ENCODE results near the gene ATP2C2. TPM values are rescaled to one million over a fixed set of nuclear protein-coding genes. Genes with fewer than 3 reads are reported as not detected.
"Not testable (repeated sequence)": the region's sequence is repeated elsewhere in the genome, so short reads cannot be mapped to it uniquely, and the experiment has no call there.

The ATP2C2 gene
- total and polyA plus RNA-seq, 2 experiments from 2014 or later: 2.1 TPM

DNA sequence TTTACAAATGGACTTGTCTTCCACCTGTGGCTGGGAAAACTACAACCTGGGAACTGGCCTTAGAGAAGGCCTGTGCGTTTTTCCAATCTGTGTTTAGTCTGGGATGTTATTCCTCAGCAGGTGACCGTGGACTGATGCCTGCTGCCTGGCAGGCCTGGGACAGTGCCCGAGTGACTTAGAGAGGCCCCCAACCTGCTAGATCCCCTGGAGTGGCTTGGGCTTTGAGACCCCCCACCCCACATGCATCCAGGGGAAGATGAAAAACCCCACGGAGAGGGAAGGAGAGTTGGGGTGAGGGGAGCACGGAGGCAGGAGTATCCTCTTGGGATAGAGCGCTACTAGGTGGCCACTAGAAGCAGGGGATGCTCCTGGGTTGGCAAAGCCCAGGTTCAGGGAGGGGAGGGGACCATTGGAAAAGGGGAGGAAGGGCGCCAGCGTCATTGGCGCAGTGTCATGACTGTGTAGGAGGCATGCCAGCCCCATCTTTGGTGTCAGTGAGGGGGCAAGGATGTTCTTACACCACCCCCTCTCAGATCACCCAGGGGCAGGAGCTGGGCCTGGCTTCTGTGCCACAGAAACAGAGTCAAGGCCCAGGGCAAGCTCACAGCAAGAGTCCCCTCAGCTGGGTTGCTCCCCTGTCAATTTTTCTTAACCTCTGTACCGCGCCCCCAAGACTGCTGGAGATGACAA, 82.0 kb downstream of the ATP2C2 start (continued):
- TF ChIP-seq, protein P1, sequence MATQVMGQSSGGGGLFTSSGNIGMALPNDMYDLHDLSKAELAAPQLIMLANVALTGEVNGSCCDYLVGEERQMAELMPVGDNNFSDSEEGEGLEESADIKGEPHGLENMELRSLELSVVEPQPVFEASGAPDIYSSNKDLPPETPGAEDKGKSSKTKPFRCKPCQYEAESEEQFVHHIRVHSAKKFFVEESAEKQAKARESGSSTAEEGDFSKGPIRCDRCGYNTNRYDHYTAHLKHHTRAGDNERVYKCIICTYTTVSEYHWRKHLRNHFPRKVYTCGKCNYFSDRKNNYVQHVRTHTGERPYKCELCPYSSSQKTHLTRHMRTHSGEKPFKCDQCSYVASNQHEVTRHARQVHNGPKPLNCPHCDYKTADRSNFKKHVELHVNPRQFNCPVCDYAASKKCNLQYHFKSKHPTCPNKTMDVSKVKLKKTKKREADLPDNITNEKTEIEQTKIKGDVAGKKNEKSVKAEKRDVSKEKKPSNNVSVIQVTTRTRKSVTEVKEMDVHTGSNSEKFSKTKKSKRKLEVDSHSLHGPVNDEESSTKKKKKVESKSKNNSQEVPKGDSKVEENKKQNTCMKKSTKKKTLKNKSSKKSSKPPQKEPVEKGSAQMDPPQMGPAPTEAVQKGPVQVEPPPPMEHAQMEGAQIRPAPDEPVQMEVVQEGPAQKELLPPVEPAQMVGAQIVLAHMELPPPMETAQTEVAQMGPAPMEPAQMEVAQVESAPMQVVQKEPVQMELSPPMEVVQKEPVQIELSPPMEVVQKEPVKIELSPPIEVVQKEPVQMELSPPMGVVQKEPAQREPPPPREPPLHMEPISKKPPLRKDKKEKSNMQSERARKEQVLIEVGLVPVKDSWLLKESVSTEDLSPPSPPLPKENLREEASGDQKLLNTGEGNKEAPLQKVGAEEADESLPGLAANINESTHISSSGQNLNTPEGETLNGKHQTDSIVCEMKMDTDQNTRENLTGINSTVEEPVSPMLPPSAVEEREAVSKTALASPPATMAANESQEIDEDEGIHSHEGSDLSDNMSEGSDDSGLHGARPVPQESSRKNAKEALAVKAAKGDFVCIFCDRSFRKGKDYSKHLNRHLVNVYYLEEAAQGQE (IDR thresholded peaks at IDR 0.05; ENCODE audit: unreplicated experiment): no peak

DNA sequence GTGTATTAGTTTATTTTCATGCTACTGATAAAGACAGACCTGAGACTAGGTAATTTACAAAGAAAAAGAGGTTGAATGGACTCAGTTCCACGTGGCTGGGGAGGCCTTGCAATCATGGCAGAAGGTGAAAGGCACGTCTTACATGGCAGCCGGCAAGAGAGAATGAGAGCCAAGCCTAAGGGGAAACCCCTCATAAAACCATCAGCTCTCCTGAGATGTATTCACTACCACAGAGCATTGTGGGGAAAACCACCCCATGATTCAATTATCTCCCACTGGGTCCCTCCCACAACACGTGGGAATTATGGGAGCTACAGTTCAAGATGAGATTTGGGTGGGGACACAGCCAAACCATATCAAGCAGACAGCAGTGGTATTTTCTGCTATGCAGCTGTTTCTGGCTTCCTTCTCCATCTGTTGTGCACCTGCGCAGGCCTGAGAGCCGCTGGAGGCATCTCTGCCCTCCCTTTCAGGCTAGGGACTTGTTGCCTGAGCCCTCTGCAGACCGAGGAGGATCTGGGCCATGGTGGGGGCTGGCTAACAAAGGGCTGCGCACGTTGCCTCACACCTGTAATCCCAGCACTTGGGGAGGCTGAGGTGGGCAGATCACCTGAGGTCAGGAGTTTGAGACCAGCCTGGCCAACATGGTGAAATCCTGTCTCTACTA, 82.8 kb downstream of the ATP2C2 start:
- not testable (repeated sequence) for H3K27ac ChIP-seq (ENCODE audit: low read depth); ATAC-seq; DNase-seq (ENCODE audit: low spot score); H3K27me3 ChIP-seq (ENCODE audit: insufficient read depth); H4K20me1 ChIP-seq (replicated peaks; ENCODE audit: insufficient read depth); H3K79me2 ChIP-seq (replicated peaks; ENCODE audit: insufficient read depth); H3K9me3 Mint-ChIP-seq; H3F3A ChIP-seq (replicated peaks; ENCODE audit: low read depth); H2AFZ ChIP-seq; H3K27me3 Mint-ChIP-seq (ENCODE audit: insufficient read depth, low read depth, poor library complexity); H3K36me3 Mint-ChIP-seq (ENCODE audit: low read depth); H3K9me2 ChIP-seq (ENCODE audit: insufficient read depth); H3K27ac Mint-ChIP-seq; H3K4me1 Mint-ChIP-seq; H3K4me3 Mint-ChIP-seq; H3K4me1 ChIP-seq (ENCODE audit: insufficient read depth); H3K4me3 ChIP-seq; H3K36me3 ChIP-seq (ENCODE audit: insufficient read depth); H3K4me2 ChIP-seq

DNA sequence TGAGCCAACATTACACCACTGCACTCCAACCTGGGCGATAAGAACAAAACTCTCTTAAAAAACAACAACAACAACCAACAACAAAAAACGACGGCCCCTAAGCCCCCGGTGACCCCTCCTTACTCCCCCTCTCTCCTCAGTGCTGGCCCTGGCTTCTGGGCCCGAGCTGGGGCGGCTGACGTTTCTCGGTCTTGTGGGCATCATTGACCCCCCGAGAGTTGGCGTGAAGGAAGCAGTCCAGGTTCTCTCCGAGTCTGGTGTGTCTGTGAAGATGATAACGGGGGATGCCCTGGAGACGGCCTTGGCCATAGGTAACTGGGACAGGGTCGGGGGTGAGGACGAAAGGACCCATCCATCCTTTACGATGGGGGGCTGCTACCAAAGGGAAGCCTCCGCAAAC, 83.4 kb downstream of the ATP2C2 start:
- Histone ChIP-seq H3K4me1 (ENCODE audit: insufficient read depth) (no peaks in the 10 kb centered on the region), H3K4me3 (no peak overlapping the region), H3F3A (replicated peaks; ENCODE audit: low read depth) (no peaks in the 10 kb centered on the region), H2AFZ (no peak overlapping the region), H3K79me2 (replicated peaks; ENCODE audit: insufficient read depth) (no peaks in the 10 kb centered on the region), H3K9me2 (ENCODE audit: insufficient read depth) (no peaks in the 10 kb centered on the region), H3K27me3 (ENCODE audit: insufficient read depth) (no peaks in the 10 kb centered on the region), H3K4me2 (no peak overlapping the region), H3K27ac (ENCODE audit: low read depth) (no peak overlapping the region), H3K36me3 (ENCODE audit: insufficient read depth) (no peaks in the 10 kb centered on the region), H4K20me1 (replicated peaks; ENCODE audit: insufficient read depth) (no peaks in the 10 kb centered on the region)
- DNase-seq (ENCODE audit: low spot score): no peak
- H3K9me3 Mint-ChIP-seq: no peaks in the 10 kb centered on the region
- no peak overlapping the region for H3K4me3 Mint-ChIP-seq
- peaks cover 9% of the 10 kb centered on the region for H3K27me3 Mint-ChIP-seq (ENCODE audit: insufficient read depth, low read depth, poor library complexity)
- H3K36me3 Mint-ChIP-seq (ENCODE audit: low read depth): no peaks in the 10 kb centered on the region
- ATAC-seq: no peak
- no peak overlapping the region for H3K27ac Mint-ChIP-seq
- 0 out of 3 replicates have a peak, but pooled peaks cover 4% of the 10 kb centered on the region for H3K4me1 Mint-ChIP-seq
- TF ChIP-seq CREB1 (CRISPR knock-in tag; IDR thresholded peaks at IDR 0.05; ENCODE audit: low read depth) (no peak), EZH2phosphoT487 (IDR thresholded peaks at IDR 0.05; ENCODE audit: unreplicated experiment) (no peak), ZNF114 (CRISPR knock-in tag; IDR thresholded peaks at IDR 0.05) (no peak), POLR2AphosphoS5 (IDR thresholded peaks at IDR 0.05; ENCODE audit: low read depth) (no peak), ZNF331 (CRISPR knock-in tag; IDR thresholded peaks at IDR 0.05; ENCODE audit: low read depth) (no peak)
- TF ChIP-seq, protein P2, sequence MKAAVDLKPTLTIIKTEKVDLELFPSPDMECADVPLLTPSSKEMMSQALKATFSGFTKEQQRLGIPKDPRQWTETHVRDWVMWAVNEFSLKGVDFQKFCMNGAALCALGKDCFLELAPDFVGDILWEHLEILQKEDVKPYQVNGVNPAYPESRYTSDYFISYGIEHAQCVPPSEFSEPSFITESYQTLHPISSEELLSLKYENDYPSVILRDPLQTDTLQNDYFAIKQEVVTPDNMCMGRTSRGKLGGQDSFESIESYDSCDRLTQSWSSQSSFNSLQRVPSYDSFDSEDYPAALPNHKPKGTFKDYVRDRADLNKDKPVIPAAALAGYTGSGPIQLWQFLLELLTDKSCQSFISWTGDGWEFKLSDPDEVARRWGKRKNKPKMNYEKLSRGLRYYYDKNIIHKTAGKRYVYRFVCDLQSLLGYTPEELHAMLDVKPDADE (IDR thresholded peaks at IDR 0.05): no peak
- TF ChIP-seq, protein P3, sequence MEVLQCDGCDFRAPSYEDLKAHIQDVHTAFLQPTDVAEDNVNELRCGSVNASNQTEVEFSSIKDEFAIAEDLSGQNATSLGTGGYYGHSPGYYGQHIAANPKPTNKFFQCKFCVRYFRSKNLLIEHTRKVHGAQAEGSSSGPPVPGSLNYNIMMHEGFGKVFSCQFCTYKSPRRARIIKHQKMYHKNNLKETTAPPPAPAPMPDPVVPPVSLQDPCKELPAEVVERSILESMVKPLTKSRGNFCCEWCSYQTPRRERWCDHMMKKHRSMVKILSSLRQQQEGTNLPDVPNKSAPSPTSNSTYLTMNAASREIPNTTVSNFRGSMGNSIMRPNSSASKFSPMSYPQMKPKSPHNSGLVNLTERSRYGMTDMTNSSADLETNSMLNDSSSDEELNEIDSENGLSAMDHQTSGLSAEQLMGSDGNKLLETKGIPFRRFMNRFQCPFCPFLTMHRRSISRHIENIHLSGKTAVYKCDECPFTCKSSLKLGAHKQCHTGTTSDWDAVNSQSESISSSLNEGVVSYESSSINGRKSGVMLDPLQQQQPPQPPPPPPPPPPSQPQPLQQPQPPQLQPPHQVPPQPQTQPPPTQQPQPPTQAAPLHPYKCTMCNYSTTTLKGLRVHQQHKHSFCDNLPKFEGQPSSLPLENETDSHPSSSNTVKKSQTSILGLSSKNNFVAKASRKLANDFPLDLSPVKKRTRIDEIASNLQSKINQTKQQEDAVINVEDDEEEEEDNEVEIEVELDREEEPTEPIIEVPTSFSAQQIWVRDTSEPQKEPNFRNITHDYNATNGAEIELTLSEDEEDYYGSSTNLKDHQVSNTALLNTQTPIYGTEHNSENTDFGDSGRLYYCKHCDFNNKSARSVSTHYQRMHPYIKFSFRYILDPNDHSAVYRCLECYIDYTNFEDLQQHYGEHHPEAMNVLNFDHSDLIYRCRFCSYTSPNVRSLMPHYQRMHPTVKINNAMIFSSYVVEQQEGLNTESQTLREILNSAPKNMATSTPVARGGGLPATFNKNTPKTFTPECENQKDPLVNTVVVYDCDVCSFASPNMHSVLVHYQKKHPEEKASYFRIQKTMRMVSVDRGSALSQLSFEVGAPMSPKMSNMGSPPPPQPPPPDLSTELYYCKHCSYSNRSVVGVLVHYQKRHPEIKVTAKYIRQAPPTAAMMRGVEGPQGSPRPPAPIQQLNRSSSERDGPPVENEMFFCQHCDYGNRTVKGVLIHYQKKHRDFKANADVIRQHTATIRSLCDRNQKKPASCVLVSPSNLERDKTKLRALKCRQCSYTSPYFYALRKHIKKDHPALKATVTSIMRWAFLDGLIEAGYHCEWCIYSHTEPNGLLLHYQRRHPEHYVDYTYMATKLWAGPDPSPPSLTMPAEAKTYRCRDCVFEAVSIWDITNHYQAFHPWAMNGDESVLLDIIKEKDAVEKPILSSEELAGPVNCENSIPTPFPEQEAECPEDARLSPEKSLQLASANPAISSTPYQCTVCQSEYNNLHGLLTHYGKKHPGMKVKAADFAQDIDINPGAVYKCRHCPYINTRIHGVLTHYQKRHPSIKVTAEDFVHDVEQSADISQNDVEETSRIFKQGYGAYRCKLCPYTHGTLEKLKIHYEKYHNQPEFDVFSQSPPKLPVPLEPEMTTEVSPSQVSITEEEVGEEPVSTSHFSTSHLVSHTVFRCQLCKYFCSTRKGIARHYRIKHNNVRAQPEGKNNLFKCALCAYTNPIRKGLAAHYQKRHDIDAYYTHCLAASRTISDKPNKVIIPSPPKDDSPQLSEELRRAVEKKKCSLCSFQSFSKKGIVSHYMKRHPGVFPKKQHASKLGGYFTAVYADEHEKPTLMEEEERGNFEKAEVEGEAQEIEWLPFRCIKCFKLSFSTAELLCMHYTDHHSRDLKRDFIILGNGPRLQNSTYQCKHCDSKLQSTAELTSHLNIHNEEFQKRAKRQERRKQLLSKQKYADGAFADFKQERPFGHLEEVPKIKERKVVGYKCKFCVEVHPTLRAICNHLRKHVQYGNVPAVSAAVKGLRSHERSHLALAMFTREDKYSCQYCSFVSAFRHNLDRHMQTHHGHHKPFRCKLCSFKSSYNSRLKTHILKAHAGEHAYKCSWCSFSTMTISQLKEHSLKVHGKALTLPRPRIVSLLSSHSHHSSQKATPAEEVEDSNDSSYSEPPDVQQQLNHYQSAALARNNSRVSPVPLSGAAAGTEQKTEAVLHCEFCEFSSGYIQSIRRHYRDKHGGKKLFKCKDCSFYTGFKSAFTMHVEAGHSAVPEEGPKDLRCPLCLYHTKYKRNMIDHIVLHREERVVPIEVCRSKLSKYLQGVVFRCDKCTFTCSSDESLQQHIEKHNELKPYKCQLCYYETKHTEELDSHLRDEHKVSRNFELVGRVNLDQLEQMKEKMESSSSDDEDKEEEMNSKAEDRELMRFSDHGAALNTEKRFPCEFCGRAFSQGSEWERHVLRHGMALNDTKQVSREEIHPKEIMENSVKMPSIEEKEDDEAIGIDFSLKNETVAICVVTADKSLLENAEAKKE (CRISPR knock-in tag; IDR thresholded peaks at IDR 0.05): no peak
